ENCODE measurements around the gene MEGF11.

GRCh38 chr15:65979316-65979715 is 274.2 kb downstream of the MEGF11 start:
- no peak for TF ChIP-seq POLR2A (IDR thresholded peaks at IDR 0.05; ENCODE audit: low read depth)
- no peak for TF ChIP-seq CTCF (IDR thresholded peaks at IDR 0.05)
